HG02588 (cell line): ENCODE measurements around the gene TBPL1.
"Not testable (repeated sequence)": the region's sequence is repeated elsewhere in the genome, so short reads cannot be mapped to it uniquely, and the experiment has no call there.

Experiments
- ATAC-seq: cut with Tn5 transposase; IDR thresholded peaks from one replicate; pipeline ENCODE4 v1.9.1; 2021; ENCODE audit warnings: mild to moderate bottlenecking, moderate library complexity; ENCODE audit not compliant: unreplicated experiment

The TBPL1 gene

GRCh38 chr6:133973109-133973971 is 20.3 kb downstream of the TBPL1 start:
- no peak for ATAC-seq

GRCh38 chr6:133977983-133978895 is 25.2 kb downstream of the TBPL1 start:
- ATAC-seq: peak; percentile 47

GRCh38 chr6:133978896-133979240 is 25.8 kb downstream of the TBPL1 start:
- no peak for ATAC-seq

- ATAC-seq: not testable (repeated sequence)
These were observed 26.4 kb downstream of the TBPL1 start for GRCh38 chr6:133979269-133979963.

- no peak for ATAC-seq
These were observed 27.1 kb downstream of the TBPL1 start for GRCh38 chr6:133980168-133980567.

- no peak for ATAC-seq
These were observed 30.3 kb downstream of the TBPL1 start for GRCh38 chr6:133983099-133983939.

GRCh38 chr6:133985970-133986369 is 32.9 kb downstream of the TBPL1 start:
- ATAC-seq: no peak

GRCh38 chr6:133986942-133987341 is 33.9 kb downstream of the TBPL1 start:
- no peak for ATAC-seq

- no peak for ATAC-seq
These were observed 36.5 kb downstream of the TBPL1 start for GRCh38 chr6:133989525-133989924.

- ATAC-seq: no peak
These were observed 37.3 kb downstream of the TBPL1 start for GRCh38 chr6:133990321-133990720.

- ATAC-seq: no peak
These were observed 38.1 kb downstream of the TBPL1 start for GRCh38 chr6:133991096-133991593.

- no peak for ATAC-seq
These were observed 40.1 kb downstream of the TBPL1 start for GRCh38 chr6:133992992-133993680.

- ATAC-seq: no peak
These were observed 42.3 kb downstream of the TBPL1 start for GRCh38 chr6:133995296-133995695.

- ATAC-seq: no peak
These were observed 42.7 kb downstream of the TBPL1 start for GRCh38 chr6:133995758-133996157.

- ATAC-seq: no peak
These were observed 44.2 kb downstream of the TBPL1 start for GRCh38 chr6:133997267-133997666.

GRCh38 chr6:133999305-133999704 is 46.3 kb downstream of the TBPL1 start:
- no peak for ATAC-seq

- no peak for ATAC-seq
These were observed 47.4 kb downstream of the TBPL1 start for GRCh38 chr6:134000443-134000842.

GRCh38 chr6:134002821-134003220 is 49.8 kb downstream of the TBPL1 start:
- no peak for ATAC-seq

GRCh38 chr6:134003542-134003951 is 50.5 kb downstream of the TBPL1 start:
- ATAC-seq: no peak

GRCh38 chr6:134004714-134005113 is 51.7 kb downstream of the TBPL1 start:
- no peak for ATAC-seq
